GM18867 (cell line): ENCODE data around the gene SAP30BP.

Source experiments
- ATAC-seq: cut with Tn5 transposase; IDR thresholded peaks from one replicate; pipeline ENCODE4 v1.9.1; 2021; ENCODE audit warnings: mild to moderate bottlenecking, moderate library complexity; ENCODE audit not compliant: unreplicated experiment

SAP30BP gene

GRCh38 chr17:75684249-75684648, 17.1 kb downstream of the SAP30BP start:
- ATAC-seq, result no peak

GRCh38 chr17:75684924-75685323, 17.8 kb downstream of the SAP30BP start:
- ATAC-seq, result no peak

- no peak for ATAC-seq
Measured at GRCh38 chr17:75685499-75685898, 18.4 kb downstream of the SAP30BP start.

GRCh38 chr17:75688209-75688825, 21.2 kb downstream of the SAP30BP start:
- no peak for ATAC-seq

GRCh38 chr17:75689441-75689873, 22.3 kb downstream of the SAP30BP start:
- no peak for ATAC-seq

- ATAC-seq, result no peak
Measured at GRCh38 chr17:75691371-75691791, 24.2 kb downstream of the SAP30BP start.

GRCh38 chr17:75691801-75692626, 24.9 kb downstream of the SAP30BP start:
- ATAC-seq, result no peak

- no peak for ATAC-seq
Measured at GRCh38 chr17:75692976-75693375, 25.8 kb downstream of the SAP30BP start.

GRCh38 chr17:75693500-75694481, 26.7 kb downstream of the SAP30BP start:
- ATAC-seq, result no peak

- no peak for ATAC-seq
Measured at GRCh38 chr17:75694536-75694935, 27.4 kb downstream of the SAP30BP start.

GRCh38 chr17:75695141-75695829, 28.1 kb downstream of the SAP30BP start:
- no peak for ATAC-seq

- no peak for ATAC-seq
Measured at GRCh38 chr17:75695830-75696271, 28.7 kb downstream of the SAP30BP start.

- no peak for ATAC-seq
Measured at GRCh38 chr17:75697651-75698291, 30.6 kb downstream of the SAP30BP start.

GRCh38 chr17:75698659-75699058, 31.5 kb downstream of the SAP30BP start:
- ATAC-seq, result no peak

GRCh38 chr17:75701288-75701687, 34.1 kb downstream of the SAP30BP start:
- no peak for ATAC-seq

GRCh38 chr17:75703191-75703590, 36.1 kb downstream of the SAP30BP start:
- ATAC-seq, result no peak

- no peak for ATAC-seq
Measured at GRCh38 chr17:75703591-75703990, 36.5 kb downstream of the SAP30BP start.

GRCh38 chr17:75704963-75705875, 38.1 kb downstream of the SAP30BP start:
- no peak for ATAC-seq
